Renal cortical epithelial cell (primary cell): Measurements from ENCODE around the gene RHOH. TPM values are rescaled to one million over a fixed set of nuclear protein-coding genes. Genes with fewer than 3 reads are reported as not detected.
"Not testable (repeated sequence)": the region's sequence is repeated elsewhere in the genome, so short reads cannot be mapped to it uniquely, and the experiment has no call there.

Experiments
- DNase-seq: peaks from one replicate; pipeline ENCODE4 v3.0.0-alpha.2; 2011; ENCODE audit warnings: low read depth
- total RNA-seq: library from RNA; depleted of rRNA; stranded (reverse); fragments of >200 nt; gene quantifications from 2 replicates; pipeline ENCODE4 v1.2.3, GENCODE V29; 2014

RHOH gene
- total RNA-seq, 1 donor from 2014 or later = not detected

DNA sequence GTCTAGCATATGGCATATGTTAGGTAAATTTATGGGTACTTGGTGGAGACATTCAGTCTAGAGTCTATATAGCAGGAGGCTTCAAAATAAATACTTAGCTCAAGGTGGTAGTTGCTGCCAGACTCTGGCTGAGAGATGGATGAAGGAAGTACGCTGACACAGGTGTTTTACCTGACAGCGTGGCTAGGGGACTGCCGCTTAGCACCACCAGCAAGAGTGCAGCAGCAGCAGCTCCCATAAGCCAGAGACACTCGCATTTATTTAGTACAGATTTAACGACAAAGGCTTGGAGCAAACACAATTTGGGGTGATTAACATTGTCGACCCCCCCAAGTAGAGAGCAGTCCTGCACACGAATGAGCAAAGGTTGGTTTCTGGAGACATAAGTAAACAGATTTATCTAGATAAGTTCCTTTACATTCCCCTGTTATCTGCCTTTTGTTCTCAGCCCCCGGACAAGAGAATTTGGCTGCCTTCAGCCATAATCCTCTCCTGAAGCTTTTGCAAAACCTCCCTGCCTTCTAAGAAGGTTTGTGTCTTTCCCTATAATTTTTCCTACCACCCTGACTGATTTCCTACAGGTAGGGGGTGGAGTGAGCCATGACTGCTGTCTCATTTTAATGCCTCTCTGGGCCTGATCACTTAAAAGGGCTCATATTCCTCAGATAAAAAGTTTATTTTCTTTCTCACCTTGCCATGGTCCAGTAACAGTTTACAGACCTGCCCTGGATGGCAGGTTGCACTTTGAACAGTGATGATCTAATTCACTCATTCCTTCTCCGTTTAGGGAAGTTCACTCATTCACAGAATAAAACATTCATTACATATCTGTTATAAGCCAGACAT lies 64.6 kb downstream of the RHOH start:
- no peak for DNase-seq

GRCh38 chr4:40262077-40262528 lies 65.3 kb downstream of the RHOH start:
- DNase-seq = no peak

DNA sequence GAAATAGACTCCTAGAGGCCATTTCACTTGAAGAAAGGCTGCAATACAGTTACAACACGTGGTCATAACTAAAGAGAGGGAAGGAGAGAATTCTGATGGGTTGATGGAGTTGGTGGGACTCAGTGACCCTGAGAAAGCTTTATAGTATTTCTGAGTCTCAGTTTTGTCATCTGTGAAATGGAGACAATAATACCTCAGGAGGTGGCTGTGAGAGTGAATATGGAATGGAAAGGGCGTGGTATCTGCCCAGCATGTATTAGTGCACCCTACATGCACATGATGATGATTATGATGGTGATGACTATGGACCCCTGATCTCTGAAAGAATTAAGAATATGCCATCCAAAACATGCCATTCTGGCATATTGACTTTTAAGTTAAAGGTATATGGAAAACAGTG lies 66.0 kb downstream of the RHOH start:
- DNase-seq = no peak

DNA sequence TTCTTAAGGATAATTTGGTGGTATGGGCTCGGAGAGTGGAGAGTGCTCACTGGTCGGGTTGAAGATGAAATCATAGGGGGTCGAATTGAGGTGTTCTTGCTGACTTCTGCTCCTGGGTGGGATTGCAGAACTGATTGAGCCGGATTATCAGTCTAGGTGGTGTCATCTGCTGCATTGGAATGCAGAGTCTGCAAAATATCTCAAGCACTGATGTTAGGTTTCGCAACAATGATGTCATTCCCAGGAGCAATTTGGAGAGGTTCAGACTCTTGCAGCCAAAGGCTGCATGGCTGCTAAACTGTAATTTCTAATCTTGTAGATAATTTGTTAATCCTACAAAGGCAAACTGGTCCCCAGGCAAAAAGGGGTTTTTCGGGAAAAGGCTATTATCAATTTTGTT lies 67.7 kb downstream of the RHOH start:
- DNase-seq = peak; percentile 61

GRCh38 chr4:40264995-40265909 lies 68.4 kb downstream of the RHOH start:
- no peak for DNase-seq

DNA sequence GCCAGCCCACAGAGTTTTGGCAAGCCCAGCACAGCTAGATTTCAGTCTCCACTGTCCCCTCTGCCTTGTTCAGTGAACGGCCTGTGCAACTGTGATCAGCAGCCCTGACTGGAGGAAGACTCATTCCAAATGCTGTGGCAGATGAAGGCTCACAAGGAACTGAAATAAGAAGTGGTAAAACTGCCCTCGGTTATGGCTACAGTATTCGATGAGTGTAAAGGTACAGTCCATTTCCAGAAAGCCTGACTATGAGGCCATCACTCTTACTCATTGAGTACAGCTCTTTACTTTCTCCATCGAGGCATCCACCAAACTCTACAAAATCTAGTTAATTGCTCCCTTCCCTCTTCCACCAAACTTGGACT lies 69.1 kb downstream of the RHOH start:
- no peak for DNase-seq

DNA sequence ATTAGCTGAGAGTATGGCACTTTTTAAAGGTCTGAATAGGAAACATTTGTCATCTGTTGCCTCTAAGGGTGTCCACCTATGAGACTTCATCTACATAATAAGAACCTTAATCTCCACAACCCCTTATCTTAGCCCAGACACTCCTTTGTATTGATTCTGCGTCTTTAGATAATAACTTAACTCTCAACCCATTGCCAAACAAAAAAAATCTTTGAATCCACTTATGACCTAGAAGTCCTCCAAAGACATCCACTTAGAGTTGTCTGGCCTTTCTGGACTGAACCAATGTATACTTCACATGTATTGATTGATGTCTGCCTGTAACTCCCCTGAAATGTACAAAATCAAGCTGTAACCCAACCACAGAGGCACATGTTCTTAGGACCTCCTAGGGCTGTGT lies 72.3 kb downstream of the RHOH start:
- DNase-seq = no peak

DNA sequence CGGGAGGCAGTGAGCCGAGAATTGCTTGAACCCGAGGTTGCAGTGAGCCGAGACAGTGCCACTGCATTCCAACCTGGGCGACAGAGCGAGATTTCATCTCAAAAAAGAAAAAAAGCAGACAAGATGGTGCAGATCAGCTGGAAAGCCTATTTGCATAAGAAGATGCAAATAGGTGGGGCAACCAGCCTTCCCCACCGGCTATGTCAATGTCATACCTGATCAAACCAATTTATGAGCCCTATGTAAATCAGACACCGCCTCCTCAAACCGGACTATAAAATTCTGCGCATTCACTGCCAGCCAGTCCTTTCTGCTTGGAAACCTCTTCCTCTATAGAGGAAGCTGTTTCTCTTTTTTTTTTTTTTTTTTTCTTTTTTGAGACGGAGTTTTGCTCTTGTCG lies 73.8 kb downstream of the RHOH start:
- DNase-seq = no peak

DNA sequence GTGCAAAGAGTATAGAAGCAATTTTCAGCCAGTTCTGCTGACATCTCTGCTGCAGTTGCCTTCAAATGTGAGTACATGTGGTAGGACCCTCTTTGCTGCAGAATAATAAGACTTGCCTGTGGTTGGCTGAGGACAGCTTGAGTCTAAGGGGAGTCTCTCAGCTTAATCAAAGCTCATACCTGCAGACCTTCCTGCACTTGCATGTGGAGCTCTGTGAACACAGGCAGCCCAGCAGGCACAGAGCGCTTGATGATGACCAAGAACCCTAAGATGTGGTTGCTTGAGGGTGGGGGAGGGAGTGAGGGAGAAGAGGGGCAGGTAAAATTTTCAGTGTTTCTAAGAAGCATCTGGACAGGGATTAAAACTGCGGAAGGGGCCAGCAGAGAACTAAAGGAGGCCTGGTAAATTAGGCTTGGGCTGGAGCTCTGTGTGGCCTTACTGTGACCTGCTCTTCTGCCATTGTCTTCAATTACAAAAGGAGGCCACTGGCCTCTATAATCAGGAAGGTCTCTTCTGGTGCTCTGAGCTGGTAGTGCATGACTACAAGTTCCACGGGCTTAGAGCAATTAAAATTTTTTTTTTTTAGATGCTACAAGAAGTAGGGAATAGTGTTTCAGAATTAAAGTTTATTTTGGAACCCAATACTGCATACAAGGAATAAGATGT lies 78.4 kb downstream of the RHOH start:
- DNase-seq = no peak

DNA sequence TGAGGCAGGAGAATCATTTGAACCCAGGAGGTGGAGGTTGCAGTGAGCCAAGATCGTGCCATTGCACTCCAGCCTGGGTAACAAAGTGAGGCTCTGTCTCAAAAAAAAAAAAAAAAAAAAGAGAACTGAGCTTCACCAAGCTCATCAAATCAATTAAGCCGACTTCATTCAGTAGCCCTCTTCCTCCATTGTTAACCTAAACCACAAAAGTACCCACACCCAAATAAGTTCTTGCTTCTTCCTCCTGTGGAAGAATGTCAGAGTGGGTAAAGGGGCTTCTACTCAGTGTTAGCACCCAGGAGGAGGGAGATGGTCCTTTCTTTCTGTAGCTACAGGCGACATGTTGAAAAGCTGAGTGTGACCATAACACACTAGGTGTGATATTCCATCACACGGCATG lies 79.7 kb downstream of the RHOH start:
- no peak for DNase-seq

DNA sequence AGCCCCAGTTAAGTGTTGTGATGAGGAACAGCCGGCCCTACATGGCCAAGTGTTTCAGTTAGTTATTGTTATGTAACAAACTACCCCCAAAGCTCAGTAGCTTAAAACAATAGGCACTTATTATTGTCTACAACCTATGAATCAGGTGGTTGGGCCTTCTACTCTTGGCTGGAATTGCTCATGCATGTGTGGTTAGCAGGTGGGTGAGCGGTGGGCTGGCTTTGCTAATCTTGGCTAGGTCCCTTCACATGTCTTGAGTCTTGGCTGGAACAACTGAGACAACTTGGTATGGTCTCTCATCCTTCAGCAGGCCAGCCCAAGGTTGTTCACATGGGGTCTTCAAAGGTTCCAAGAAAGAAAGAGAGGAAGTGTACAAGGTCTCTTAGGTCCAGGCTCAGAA lies 83.8 kb downstream of the RHOH start:
- DNase-seq = peak; percentile 41

GRCh38 chr4:40281099-40281498 lies 84.3 kb downstream of the RHOH start:
- no peak for DNase-seq

DNA sequence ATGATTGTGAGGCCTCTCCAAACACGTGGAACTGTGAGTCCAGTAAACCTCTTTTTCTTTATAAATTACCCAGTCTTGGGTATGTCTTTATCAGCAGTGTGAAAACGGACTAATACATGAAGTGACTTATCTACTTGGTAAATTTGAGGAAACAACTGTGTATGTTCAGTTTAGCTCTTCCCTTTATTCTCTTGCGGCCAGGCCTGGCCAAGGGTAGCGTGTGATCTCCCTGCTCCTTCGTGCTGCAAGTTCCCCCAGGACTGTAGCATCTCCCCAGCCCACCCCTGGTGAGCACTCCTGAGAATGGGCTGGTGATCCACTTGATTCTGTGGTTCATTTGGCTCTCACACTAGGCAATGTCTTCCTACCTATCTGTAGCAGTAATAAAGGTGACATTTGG lies 85.1 kb downstream of the RHOH start:
- no peak for DNase-seq

DNA sequence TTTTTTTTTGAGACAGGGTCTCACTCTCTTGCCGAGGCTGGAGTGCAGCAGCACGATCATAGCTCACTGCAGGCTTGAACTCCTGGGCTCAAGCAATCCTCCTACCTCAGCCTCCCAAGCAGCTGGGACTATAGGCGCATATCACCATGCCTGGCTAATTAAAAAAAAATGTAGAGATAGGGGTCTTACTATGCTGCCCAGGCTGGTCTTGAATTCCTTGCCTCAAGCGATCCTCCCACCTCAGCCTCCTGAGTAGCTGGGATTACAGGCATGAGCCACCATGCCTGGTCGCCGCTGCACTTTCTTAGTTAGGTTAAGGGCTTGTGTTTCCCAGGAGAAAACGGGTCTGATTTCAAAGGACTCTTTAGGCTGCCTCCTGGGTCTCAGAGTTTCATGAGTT lies 86.0 kb downstream of the RHOH start:
- not testable (repeated sequence) for DNase-seq

- no peak for DNase-seq
Measured at GRCh38 chr4:40283413-40283812, 86.6 kb downstream of the RHOH start.

GRCh38 chr4:40283968-40284367 lies 87.1 kb downstream of the RHOH start:
- DNase-seq = peak; percentile 95

DNA sequence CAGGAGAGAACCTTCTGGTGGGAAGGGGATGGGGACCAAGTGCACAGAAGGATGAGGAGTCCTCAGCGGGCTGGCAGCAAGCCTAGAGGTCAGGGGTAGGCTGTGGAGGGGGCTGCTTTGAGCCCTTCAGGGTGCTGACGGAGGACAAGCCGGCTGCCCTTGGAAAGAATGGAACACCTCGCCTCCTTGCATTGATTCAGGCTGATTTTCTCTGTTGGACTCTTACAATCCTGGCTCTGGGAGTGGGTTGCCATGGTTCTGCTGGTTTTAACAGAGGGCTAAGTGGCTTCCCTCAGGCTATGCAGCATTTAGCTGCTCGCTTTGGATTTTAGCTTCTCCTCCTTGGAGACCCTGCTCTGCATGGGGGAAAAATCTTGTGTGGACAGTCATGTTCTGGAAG lies 88.9 kb downstream of the RHOH start:
- DNase-seq = no peak

- DNase-seq = no peak
Measured at GRCh38 chr4:40288566-40288965, 91.7 kb downstream of the RHOH start.

DNA sequence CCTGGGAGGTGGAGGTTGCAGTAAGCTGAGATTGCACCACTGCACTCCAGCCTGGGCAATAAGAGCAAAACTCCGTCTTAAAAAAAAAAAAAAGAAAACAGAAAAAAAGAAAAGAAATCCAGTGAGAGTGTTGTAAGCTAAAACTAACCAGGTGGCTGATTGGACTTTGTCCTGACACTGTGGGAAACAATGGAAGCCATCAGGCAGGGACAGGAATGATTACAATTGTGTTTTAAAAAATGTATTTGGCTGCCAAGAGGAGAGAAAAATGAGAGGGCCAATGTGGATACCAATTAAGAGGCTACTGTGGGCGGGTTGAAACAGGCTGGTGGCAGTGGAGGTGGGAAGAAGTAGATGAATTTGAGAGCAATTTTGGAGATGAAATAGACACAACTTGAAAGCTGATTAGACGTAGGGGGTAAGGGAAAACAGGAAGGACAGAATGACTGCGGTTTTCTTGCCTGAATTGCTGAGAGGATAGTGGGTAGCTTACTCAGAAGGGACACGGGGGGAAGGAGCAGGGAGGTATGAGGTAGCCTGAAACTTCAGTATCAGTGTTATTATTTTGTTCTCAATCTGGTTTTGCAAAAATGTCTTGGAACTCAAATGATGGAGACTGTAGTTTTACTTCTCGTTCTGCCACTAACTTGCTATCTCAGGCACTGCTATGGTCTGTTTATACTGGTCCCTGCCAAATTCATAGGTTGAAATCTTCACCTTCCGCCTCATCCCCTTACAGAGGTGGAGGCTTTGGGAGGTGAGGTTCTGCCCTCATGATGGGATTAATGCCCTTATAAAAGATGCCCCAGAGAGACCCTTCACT lies 92.7 kb downstream of the RHOH start:
- peak; percentile 45 for DNase-seq

- DNase-seq = not testable (repeated sequence)
Measured at GRCh38 chr4:40290611-40291186, 93.9 kb downstream of the RHOH start.

- DNase-seq = peak; percentile 70
Measured at GRCh38 chr4:40292313-40292759, 95.5 kb downstream of the RHOH start.
